Measurements from ENCODE around the gene PPM1E.
A peak's percentile ranks its signal among the peaks of the same experiment; 100 is the strongest.
"Not testable (repeated sequence)": the region's sequence is repeated elsewhere in the genome, so short reads cannot be mapped to it uniquely, and the experiment has no call there.

Gene PPM1E

GRCh38 chr17:58957725-58958073, 202.0 kb downstream of the PPM1E start:
- not testable (repeated sequence) for DNase-seq

- DNase-seq: peak in 1 of 3 experiments; percentile 34
Measured at GRCh38 chr17:58960068-58960467, 204.4 kb downstream of the PPM1E start.

GRCh38 chr17:58965221-58965620, 209.6 kb downstream of the PPM1E start:
- no peak for DNase-seq

- DNase-seq: no peak
Measured at GRCh38 chr17:58966208-58966607, 210.6 kb downstream of the PPM1E start.

- peak; percentile 33 to 89 (median 58) for DNase-seq
Measured at GRCh38 chr17:58968426-58969061, 212.9 kb downstream of the PPM1E start.

GRCh38 chr17:58969156-58969555, 213.5 kb downstream of the PPM1E start:
- DNase-seq: peak; percentile 87 to 99 (median 87)

- DNase-seq: no peak
Measured at GRCh38 chr17:58969612-58970011, 214.0 kb downstream of the PPM1E start.

GRCh38 chr17:58970609-58971450, 215.2 kb downstream of the PPM1E start:
- peak in 1 of 3 experiments; percentile 43 for DNase-seq

- DNase-seq: no peak
Measured at GRCh38 chr17:58974354-58974753, 218.7 kb downstream of the PPM1E start.

- DNase-seq: no peak
Measured at GRCh38 chr17:58976541-58976940, 220.9 kb downstream of the PPM1E start.

GRCh38 chr17:58980706-58981481, 225.2 kb downstream of the PPM1E start:
- no peak for DNase-seq

GRCh38 chr17:58982626-58983025, 227.0 kb downstream of the PPM1E start:
- DNase-seq: no peak

- no peak for DNase-seq
Measured at GRCh38 chr17:58985367-58985766, 229.7 kb downstream of the PPM1E start.

GRCh38 chr17:58985971-58986370, 230.3 kb downstream of the PPM1E start:
- DNase-seq: no peak

- no peak for DNase-seq
Measured at GRCh38 chr17:58989629-58990028, 234.0 kb downstream of the PPM1E start.

- no peak for DNase-seq
Measured at GRCh38 chr17:58991718-58992331, 236.2 kb downstream of the PPM1E start.

GRCh38 chr17:58993311-58993710, 237.7 kb downstream of the PPM1E start:
- DNase-seq: no peak

- DNase-seq: no peak
Measured at GRCh38 chr17:58995247-58995940, 239.7 kb downstream of the PPM1E start.

- no peak for DNase-seq
Measured at GRCh38 chr17:58996968-58997367, 241.3 kb downstream of the PPM1E start.

GRCh38 chr17:58997756-58998553, 242.3 kb downstream of the PPM1E start:
- no peak for DNase-seq

- DNase-seq: no peak
Measured at GRCh38 chr17:58998871-58999270, 243.2 kb downstream of the PPM1E start.

- DNase-seq: no peak
Measured at GRCh38 chr17:58999500-58999899, 243.8 kb downstream of the PPM1E start.

All from NCI-H1417 (cell line).